NCI-H1417 treated with DMSO at 0.1 percent for 48 hours (cell line): Measurements from ENCODE around the gene TMEM243.
"Not testable (repeated sequence)": the region's sequence is repeated elsewhere in the genome, so short reads cannot be mapped to it uniquely, and the experiment has no call there.

ENCODE experiments used
- DNase-seq: peaks from one replicate; lab custom pipeline; 2025; lab: John Stamatoyannopoulos, UW

The TMEM243 gene

GRCh38 chr7:87219545-87220025 lies at the start of gene TMEM243:
TMEM243 (minus strand) TSS chr7:87219732; CDS start chr7:87219503, 229 bp downstream.
- peak; percentile 9 for DNase-seq

GRCh38 chr7:87267239-87267900 lies 47.8 kb upstream of the TMEM243 start:
- DNase-seq, result no peak

- no peak for DNase-seq
Observed at GRCh38 chr7:87263537-87263936, 44.0 kb upstream of the TMEM243 start.

GRCh38 chr7:87253589-87254087 lies 34.1 kb upstream of the TMEM243 start:
- no peak for DNase-seq

GRCh38 chr7:87245671-87246070 lies 26.1 kb upstream of the TMEM243 start:
- not testable (repeated sequence) for DNase-seq

GRCh38 chr7:87238464-87239051 lies 19.0 kb upstream of the TMEM243 start:
- not testable (repeated sequence) for DNase-seq

GRCh38 chr7:87234949-87235348 lies 15.4 kb upstream of the TMEM243 start:
- DNase-seq, result no peak

GRCh38 chr7:87231711-87232110 lies 12.2 kb upstream of the TMEM243 start:
- DNase-seq, result no peak

- DNase-seq, result no peak
Observed at GRCh38 chr7:87231258-87231657, 11.7 kb upstream of the TMEM243 start.

GRCh38 chr7:87226495-87226894 lies 7.0 kb upstream of the TMEM243 start:
- DNase-seq, result no peak

GRCh38 chr7:87225696-87226095 lies 6.2 kb upstream of the TMEM243 start:
- no peak for DNase-seq

GRCh38 chr7:87223666-87224065 lies 4.1 kb upstream of the TMEM243 start:
- no peak for DNase-seq

- no peak for DNase-seq
Observed at GRCh38 chr7:87220734-87221215, 1.2 kb upstream of the TMEM243 start.

- DNase-seq, result peak; percentile 77
Observed at GRCh38 chr7:87220026-87220733, 648 bp upstream of the TMEM243 start.

- DNase-seq, result no peak
Observed at GRCh38 chr7:87218796-87219544, 562 bp downstream of the TMEM243 start.

GRCh38 chr7:87217983-87218653 lies 1.4 kb downstream of the TMEM243 start:
- DNase-seq, result no peak

- no peak for DNase-seq
Observed at GRCh38 chr7:87216701-87217508, 2.6 kb downstream of the TMEM243 start.

GRCh38 chr7:87215046-87215445 lies 4.5 kb downstream of the TMEM243 start:
- DNase-seq, result no peak

- no peak for DNase-seq
Observed at GRCh38 chr7:87213811-87214210, 5.7 kb downstream of the TMEM243 start.

- DNase-seq, result no peak
Observed at GRCh38 chr7:87213252-87213651, 6.3 kb downstream of the TMEM243 start.

GRCh38 chr7:87212498-87212897 lies 7.0 kb downstream of the TMEM243 start:
- DNase-seq, result no peak
